Spleen (tissue), 11 donors: ENCODE results near the gene CACNA2D1. TPM values are rescaled to one million over a fixed set of nuclear protein-coding genes. Genes with fewer than 3 reads are reported as not detected.

ENCODE experiments used
- DNase-seq: peaks from one replicate; pipeline ENCODE4 v3.0.0-alpha.2; 2020
- H3K27ac ChIP-seq, 8 donors: fragments of 200-600 bp; sonication (generic) in 7 of 8; 1 replicate in 4 of 8; 2 replicates in 4 of 8; pipeline versions ENCODE4 v1.5.0 to v1.8.0; 2016 to 2021; ENCODE audit warnings: inconsistent platforms in 4 of 8, mild to moderate bottlenecking in 4 of 8, moderate library complexity in 1 of 8
- H3K27me3 ChIP-seq, 7 donors: fragments of 200-600 bp; sonication (generic) in 6 of 7; replicated peaks in 1 of 7; 1 replicate in 4 of 7; 2 replicates in 3 of 7; pipeline versions ENCODE4 v1.5.0 to v1.8.0; 2016 to 2021; ENCODE audit warnings: inconsistent platforms in 3 of 7, mild to moderate bottlenecking in 1 of 7
- H3K36me3 ChIP-seq, 6 donors: fragments of 200-600 bp; sonication (generic) in 5 of 6; 1 replicate in 4 of 6; 2 replicates in 2 of 6; pipeline versions ENCODE4 v1.5.0 to v1.8.0; 2016 to 2021; ENCODE audit warnings: inconsistent platforms in 2 of 6
- H3K4me1 ChIP-seq, 6 donors: fragments of 200-600 bp; sonication (generic) in 5 of 6; 1 replicate in 3 of 6; 2 replicates in 3 of 6; pipeline versions ENCODE4 v1.5.0 to v1.8.0; 2016 to 2021; ENCODE audit warnings: inconsistent platforms in 3 of 6
- H3K4me3 ChIP-seq, 8 donors: fragments of 200-600 bp; sonication (generic) in 7 of 8; 1 replicate in 4 of 8; 2 replicates in 4 of 8; pipeline versions ENCODE4 v1.5.0 to v1.8.0; 2016 to 2021; ENCODE audit warnings: inconsistent platforms in 4 of 8, mild to moderate bottlenecking in 4 of 8, moderate library complexity in 2 of 8
- H3K9me3 ChIP-seq, 8 donors: fragments of 200-600 bp; sonication (generic) in 7 of 8; 1 replicate in 4 of 8; 2 replicates in 4 of 8; pipeline versions ENCODE4 v1.5.0 to v1.8.0; 2016 to 2021; ENCODE audit warnings: inconsistent platforms in 4 of 8
- CTCF ChIP-seq, 11 experiments: fragments of 200-600 bp in 7 of 11; fragments of 450-650 bp in 4 of 11; sonication (generic) in 4 of 11; IDR thresholded peaks in 8 of 11; conservative IDR thresholded peaks in 3 of 11; 1 replicate in 7 of 11; 2 replicates in 4 of 11; pipeline versions ENCODE4 v1.4.0 to v1.8.0; 2016 to 2021; ENCODE audit warnings: antibody characterized with exemption in 11 of 11, inconsistent platforms in 4 of 11, mild to moderate bottlenecking in 1 of 11
- POLR2A ChIP-seq, 3 donors: fragments of 450-650 bp; IDR thresholded peaks; one replicate each; pipeline ENCODE4 v1.5.1; 2017; ENCODE audit warnings: antibody characterized with exemption in 3 of 3, mild to moderate bottlenecking in 1 of 3
- POLR2AphosphoS5 ChIP-seq, 3 donors: sonication (generic); formaldehyde crosslinking; IDR thresholded peaks; one replicate each; pipeline ENCODE4 v1.5.1; 2017; ENCODE audit warnings: antibody characterized with exemption in 3 of 3
- WGBS, 5 donors: extraction: QIAGEN DNeasy Blood & Tissue Kit in 3 of 5; methylation state at CpG; one replicate each; pipeline versions ENCODE4 v1.1.5 to v1.1.7; 2013 to 2018; 5-methylcytosine and 5-hydroxymethylcytosine counted together
- intact Hi-C: fragments of 100-400 bp; cut with DNase I; formaldehyde crosslinking; loops from one replicate; pipeline ENCODE4 v1.15.0; 2023; ENCODE audit warnings: low total_unique reads
- polyA plus RNA-seq, 3 donors: library from polyadenylated mRNA; stranded (reverse); fragments of 200-250 nt; gene quantifications; one replicate each; pipeline ENCODE4 v1.2.1, GENCODE V29; 2013
- total RNA-seq, 7 donors: library from RNA; depleted of rRNA in 3 of 7; stranded (reverse); fragments of >200 nt in 3 of 7; fragmentation: NEBNext Ultra II Directional in 4 of 7; extraction: Animal tissue kit (Norgen Biotek cat#: 25700) in 4 of 7; gene quantifications; one replicate each; pipeline versions ENCODE4 v1.1.0 to v1.2.1, GENCODE V29; 2016 to 2021
- donor health status: healthy with polysubstance abuse.
- donor health status: DM: no; HTN: no; CAD: no; lungs with moderate emphysema.
- donor health status: DM: no; HTN: no; CAD: no.
- donor health status: Bipolar disorder and iron deficiency.
- donor health status: healthy.
- donor health status: DM: no; HTN: no; CAD: no.
- donor health status: DM: yes; HTN: yes; CAD: no.

Gene CACNA2D1
- total and polyA plus RNA-seq, 10 donors: 1.7 to 24.0 (median 15.2) TPM

GRCh38 chr7:81956520-81956919 is 487.1 kb downstream of the CACNA2D1 start:
- Histone ChIP-seq H3K4me1 (no peaks in the 10 kb centered on the region), H3K9me3 (no peaks in the 10 kb centered on the region), H3K4me3 (no peak overlapping the region), H3K36me3 (no peaks in the 10 kb centered on the region), H3K27me3 (no peaks in the 10 kb centered on the region), H3K27ac (no peak overlapping the region)
- TF ChIP-seq POLR2AphosphoS5 (IDR thresholded peaks at IDR 0.05) (no peak), CTCF (IDR thresholded peaks at IDR 0.05 in 8 of 11, conservative IDR thresholded peaks at IDR 0.05 in 3 of 11) (peak in 5 of 11 experiments; percentile 10 to 33 (median 31)), POLR2A (IDR thresholded peaks at IDR 0.05) (no peak)
- WGBS, 5 donors: 35 to 47% (median 36%) methylated on average over 4 of the region's 4 CpGs
- intact Hi-C loops: no loop called here
- no peak for DNase-seq

- intact Hi-C loops: no loop called here
- H3K9me3 ChIP-seq: no peaks in the 10 kb centered on the region
- no peak overlapping the region for H3K27ac ChIP-seq
- DNase-seq: no peak
- H3K27me3 ChIP-seq: no peaks in the 10 kb centered on the region
- no peak overlapping the region for H3K4me3 ChIP-seq
- no peaks in the 10 kb centered on the region for H3K36me3 ChIP-seq
- no peaks in the 10 kb centered on the region for H3K4me1 ChIP-seq
- TF ChIP-seq CTCF (IDR thresholded peaks at IDR 0.05 in 8 of 11, conservative IDR thresholded peaks at IDR 0.05 in 3 of 11): no peak
- TF ChIP-seq POLR2AphosphoS5 (IDR thresholded peaks at IDR 0.05): no peak
- no peak for TF ChIP-seq POLR2A (IDR thresholded peaks at IDR 0.05)
These were observed 494.3 kb downstream of the CACNA2D1 start for GRCh38 chr7:81949306-81949705.

- Histone ChIP-seq H3K9me3 (no peaks in the 10 kb centered on the region), H3K27me3 (no peaks in the 10 kb centered on the region), H3K4me1 (no peaks in the 10 kb centered on the region), H3K4me3 (no peak overlapping the region), H3K36me3 (no peaks in the 10 kb centered on the region), H3K27ac (no peak overlapping the region)
- intact Hi-C loops: no loop called here
- TF ChIP-seq CTCF (IDR thresholded peaks at IDR 0.05 in 8 of 11, conservative IDR thresholded peaks at IDR 0.05 in 3 of 11): no peak
- TF ChIP-seq POLR2A (IDR thresholded peaks at IDR 0.05): no peak
- TF ChIP-seq POLR2AphosphoS5 (IDR thresholded peaks at IDR 0.05): no peak
- WGBS, 5 donors: 51 to 80% (median 74%) methylated on average over 2 of the region's 2 CpGs
- DNase-seq: no peak
These were observed 499.5 kb downstream of the CACNA2D1 start for GRCh38 chr7:81944058-81944457.

- Histone ChIP-seq H3K9me3 (peaks cover 0 to 3% (median 0%) of the 10 kb centered on the region in 8 donors), H3K36me3 (no peaks in the 10 kb centered on the region), H3K27ac (no peak overlapping the region), H3K27me3 (no peaks in the 10 kb centered on the region), H3K4me1 (no peaks in the 10 kb centered on the region), H3K4me3 (no peak overlapping the region)
- intact Hi-C loops: no loop called here
- no peak for DNase-seq
- no peak for TF ChIP-seq POLR2AphosphoS5 (IDR thresholded peaks at IDR 0.05)
- TF ChIP-seq CTCF (IDR thresholded peaks at IDR 0.05 in 8 of 11, conservative IDR thresholded peaks at IDR 0.05 in 3 of 11): no peak
- TF ChIP-seq POLR2A (IDR thresholded peaks at IDR 0.05): no peak
These were observed 506.5 kb downstream of the CACNA2D1 start for GRCh38 chr7:81937091-81937490.
